Tibial nerve (tissue), 4 donors: Measurements from ENCODE around the gene RPTOR.

Source experiments
- EP300 ChIP-seq, 2 donors: sonication (generic); formaldehyde crosslinking; IDR thresholded peaks; one replicate each; pipeline ENCODE4 v1.6.1; 2017; ENCODE audit warnings: antibody characterized with exemption in 2 of 2, mild to moderate bottlenecking in 1 of 2
- TF ChIP-seq, protein P1 (sequence below), 5 experiments: fragments of 200-600 bp in 3 of 5; fragments of 450-650 bp in 2 of 5; sonication (generic) in 3 of 5; IDR thresholded peaks; one replicate each; pipeline ENCODE4 v1.5.1; 2016 to 2019; ENCODE audit warnings: antibody characterized with exemption in 5 of 5, mild to moderate bottlenecking in 3 of 5, moderate library complexity in 2 of 5

DNA sequence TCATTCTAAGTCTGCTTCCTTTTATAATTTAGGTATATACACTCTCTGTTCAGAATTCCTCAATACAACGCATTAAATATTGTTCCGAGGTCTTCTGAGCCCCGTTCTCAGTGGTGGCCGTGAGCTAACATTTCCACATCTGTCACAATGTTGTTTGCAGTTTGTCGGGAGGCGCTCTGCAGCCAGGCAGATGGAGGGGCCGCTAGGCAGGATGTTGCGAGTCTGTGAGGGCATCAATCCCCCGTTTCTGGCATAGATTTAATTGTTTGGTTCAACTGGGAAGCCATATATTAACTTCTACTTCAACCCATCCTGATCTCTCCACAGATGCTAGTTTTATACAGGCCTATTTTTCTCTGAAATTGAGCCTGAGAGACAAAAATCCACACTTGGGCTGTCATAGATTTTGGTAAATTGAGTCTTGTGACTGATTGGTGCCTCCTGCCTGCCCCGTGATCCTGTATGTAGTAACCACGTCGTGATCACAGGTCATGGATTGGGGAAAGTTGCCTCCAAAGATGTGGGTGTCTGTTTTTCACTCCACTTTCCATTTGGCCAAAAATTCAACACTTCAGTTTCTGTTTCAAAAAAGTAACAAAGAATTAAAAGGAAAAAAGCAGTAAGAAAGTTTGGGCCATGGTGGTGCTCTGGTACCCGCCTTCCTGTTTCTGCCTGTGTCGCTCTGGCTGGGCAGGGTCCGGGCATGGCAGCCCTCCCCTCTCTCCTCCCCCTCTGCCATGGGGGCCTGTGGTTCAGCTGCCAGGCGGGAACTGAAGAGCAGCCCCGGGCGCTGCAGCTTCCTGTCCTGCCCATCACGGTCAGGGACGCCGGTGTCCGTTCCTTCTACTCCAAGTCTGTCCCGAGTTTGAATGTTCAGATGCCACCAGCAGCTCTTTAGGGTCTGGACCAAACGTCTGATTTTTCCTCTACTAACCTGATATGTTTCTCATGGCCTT lies 41.5 kb downstream of the RPTOR start:
- no peak for TF ChIP-seq EP300 (IDR thresholded peaks at IDR 0.05)
- TF ChIP-seq, protein P1, sequence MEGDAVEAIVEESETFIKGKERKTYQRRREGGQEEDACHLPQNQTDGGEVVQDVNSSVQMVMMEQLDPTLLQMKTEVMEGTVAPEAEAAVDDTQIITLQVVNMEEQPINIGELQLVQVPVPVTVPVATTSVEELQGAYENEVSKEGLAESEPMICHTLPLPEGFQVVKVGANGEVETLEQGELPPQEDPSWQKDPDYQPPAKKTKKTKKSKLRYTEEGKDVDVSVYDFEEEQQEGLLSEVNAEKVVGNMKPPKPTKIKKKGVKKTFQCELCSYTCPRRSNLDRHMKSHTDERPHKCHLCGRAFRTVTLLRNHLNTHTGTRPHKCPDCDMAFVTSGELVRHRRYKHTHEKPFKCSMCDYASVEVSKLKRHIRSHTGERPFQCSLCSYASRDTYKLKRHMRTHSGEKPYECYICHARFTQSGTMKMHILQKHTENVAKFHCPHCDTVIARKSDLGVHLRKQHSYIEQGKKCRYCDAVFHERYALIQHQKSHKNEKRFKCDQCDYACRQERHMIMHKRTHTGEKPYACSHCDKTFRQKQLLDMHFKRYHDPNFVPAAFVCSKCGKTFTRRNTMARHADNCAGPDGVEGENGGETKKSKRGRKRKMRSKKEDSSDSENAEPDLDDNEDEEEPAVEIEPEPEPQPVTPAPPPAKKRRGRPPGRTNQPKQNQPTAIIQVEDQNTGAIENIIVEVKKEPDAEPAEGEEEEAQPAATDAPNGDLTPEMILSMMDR (IDR thresholded peaks at IDR 0.05), result no peak
